NOMO-1 treated with dmso at 0.1 percent for 144 hours (cell line): ENCODE measurements around the gene ZSWIM6.

ENCODE experiments used
- DNase-seq: peaks from one replicate; lab custom pipeline; 2025; ENCODE audit not compliant: unreplicated experiment; lab: John Stamatoyannopoulos, UW

Gene ZSWIM6

DNA sequence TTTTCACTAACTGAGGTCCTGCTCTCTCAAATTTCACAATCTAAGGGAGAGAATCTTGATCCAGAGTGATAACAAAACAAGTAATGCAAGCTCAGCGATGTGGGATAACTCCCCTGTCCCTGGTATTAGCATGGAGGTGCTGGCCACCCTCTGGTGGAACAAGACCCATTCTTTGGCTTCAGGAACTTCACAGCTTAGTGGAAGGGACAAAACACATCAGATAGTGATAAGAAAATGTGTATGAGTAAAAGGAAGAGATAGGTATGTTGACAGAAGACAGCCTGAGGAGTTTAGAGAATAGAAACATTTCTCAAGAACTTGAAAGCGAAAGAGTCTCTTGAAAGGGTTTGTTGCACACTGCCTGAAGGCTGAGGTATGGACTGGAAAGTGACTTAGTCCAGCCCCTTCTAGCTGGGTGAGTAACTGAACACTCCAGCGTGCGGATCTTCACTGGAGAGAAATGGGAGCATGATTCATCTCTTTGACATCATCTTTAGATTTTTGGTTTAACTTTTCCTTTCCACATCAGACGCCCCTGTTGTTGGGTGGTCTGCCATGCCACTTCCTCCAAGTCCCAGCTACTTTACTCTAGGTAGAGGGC is 25.4 kb upstream of the ZSWIM6 start:
- DNase-seq: no peak

DNA sequence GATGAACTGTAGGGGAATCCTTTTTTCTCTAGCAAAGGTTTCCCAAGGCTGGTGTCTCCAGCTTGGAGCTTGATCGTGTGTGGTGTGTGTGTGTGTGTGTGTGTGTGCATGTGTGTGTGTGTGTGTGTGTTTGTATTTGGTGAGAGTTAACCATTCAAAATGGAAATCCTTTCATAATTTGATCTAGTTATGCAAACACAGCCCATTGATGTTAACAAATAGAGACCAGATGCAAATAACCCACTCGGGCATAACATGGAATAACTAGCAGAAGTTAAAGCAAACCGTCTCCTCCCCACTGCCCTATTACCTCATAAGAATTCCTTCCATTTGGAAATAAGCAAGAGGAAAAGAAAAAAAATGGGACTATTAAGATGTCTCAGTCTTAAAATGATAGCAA is 24.9 kb upstream of the ZSWIM6 start:
- DNase-seq: no peak

DNA sequence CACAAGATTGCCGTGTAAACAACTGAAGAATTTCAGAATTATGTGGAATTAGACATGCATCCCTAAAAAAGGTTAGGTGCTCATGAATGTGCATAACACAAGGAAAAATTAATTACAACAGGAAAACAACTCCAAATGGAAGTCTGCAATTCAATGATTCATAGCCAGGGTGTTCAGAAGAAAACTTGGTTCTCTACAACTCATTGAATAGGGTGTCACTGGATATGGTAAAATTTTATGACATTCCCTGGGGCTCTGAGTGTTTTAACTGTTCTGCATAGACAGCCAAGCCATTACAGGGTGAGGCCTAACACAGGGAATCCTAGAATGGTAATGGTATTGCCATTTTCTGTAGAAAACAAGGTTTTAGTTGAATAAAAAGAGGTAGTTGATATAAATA is 24.4 kb upstream of the ZSWIM6 start:
- DNase-seq: no peak

DNA sequence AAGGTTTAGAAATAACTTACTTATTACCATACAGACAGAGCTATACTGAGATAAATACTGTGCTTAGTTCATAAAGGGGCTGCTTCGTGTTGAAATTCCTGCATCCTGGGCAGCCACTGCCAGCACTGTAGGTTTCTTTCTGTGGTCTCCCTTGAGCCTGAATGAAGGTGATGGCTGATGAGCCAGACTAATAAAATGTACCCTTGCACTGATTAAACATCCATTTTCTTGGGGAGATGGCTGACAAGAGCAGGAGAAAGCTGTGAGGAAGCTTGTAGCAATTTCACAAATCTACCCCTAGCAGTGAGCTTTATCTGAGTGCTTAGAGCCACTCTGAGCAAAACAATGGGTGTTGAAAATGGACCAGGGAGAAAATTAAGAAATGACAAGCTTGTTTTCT is 23.3 kb upstream of the ZSWIM6 start:
- DNase-seq: no peak

DNA sequence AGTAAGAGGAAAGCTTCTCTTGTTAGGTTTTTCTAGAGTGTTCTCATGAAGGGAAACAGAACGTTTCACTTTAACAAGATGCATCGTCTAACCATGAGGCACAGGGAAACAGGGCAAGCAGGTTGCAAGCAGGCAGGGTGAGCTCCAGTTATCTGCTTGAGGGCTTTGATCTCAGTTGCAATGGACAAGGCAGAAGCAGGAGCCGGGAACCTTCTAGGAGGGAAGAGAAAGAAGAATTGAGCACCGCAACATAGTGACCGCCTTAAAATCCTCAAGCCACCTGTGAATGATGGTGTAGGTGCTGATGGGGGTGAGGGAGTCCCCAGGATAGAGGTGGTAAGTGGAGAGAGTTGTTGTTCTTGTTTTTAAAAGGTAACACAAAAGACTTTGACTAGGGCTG is 22.9 kb upstream of the ZSWIM6 start:
- no peak for DNase-seq

DNA sequence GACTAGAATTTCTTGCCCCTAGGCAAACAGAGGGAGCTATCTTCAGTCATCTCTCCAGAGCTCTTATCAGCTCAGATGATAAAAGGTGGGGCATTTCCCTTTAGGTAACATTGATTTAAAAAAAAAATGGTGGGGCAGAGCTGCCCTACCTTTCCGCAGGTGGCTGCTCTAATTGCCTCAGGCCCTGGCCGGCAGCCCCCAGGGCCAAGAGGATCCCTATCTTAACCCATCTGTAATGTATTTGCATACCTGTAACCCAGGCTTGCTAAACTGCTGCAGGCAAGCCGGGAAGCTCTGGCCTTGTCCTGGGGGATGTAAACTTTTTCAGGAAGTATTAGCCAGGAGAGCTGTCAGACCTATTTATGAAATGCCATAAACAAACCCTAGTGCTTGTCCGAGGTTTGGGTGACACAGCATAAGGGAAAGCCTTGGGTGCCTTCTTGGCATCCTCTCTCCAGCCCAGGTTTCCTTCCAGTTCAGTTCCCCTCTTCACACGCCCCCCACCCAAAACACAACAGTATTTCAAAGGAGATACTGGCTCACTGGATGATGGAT is 20.9 kb upstream of the ZSWIM6 start:
- DNase-seq: no peak

DNA sequence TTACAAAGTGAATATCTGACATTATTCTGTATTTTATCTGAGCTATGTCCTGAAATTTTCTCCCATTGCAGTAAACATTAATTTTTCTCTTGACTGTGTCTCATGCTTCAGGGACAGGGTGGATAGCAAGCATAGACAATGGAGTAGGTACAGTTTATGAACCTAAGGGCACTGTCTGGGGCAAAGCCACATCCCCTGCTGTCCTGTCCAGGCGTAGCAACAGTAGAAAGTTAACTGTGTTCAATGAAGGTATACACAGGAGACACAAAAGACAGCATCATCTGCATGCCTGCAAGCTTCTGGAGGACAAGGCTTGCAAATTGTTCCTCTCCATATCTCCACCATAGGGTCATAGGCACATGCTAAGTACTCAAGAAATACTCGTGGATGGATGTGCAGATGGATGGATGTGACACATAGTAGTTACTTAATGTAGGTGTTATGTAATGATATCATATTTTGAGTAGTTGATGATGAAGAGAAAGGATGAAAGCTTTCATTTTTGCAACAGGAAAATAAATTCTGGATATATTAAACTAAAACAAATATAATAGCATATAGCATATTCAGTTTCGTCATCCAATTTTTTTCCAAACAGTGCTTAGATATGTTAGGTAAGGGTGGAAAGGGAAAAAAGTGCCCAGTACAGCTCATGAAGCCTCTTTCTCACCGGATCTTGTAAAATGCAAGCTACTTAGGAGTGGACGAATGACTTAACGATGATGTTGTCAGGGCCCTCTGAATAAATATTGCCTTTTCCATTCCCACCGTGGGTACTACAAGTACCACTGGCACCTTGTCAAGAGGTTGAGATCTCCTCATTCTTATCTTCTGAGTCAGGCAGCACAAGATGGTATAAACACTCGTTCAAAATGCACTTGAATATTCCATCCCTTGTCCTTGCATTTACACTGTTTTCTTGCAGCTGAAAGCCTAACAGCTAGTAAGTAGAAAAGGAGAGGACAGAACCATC is 19.9 kb upstream of the ZSWIM6 start:
- DNase-seq: no peak

DNA sequence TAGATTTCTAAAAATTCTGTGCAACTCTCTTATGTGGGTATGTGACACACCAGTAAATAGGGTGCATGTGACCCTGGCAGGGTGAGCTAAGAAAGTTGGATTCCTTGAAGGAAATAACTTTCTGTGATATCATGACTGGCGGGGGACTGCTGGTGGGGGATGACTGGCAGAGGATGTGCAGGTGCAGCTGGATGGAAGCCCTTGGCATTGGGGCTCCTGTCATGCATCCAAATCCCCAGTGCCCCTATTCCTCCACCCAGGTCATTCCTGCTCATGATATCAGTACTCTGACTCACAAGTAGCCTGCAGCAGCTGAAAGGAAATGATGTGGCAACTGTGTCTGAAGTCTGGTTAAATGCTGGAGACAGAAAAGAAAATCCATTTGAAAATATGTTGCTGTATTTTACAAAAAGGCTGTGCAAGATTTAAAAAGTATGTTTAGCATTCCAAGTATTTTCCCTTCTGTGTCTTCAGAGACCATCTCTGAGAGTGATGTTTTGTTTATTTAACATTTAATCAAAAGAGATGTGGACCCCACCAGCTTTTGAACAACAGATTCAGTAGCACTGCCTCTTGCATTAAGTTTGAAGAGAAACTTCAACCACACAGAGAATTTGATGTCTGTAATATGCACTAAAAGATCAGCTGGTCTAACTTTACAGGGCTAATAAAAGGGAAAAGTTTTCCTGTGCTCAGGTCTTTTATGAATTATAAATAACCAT is 17.9 kb upstream of the ZSWIM6 start:
- peak; percentile 31 for DNase-seq

DNA sequence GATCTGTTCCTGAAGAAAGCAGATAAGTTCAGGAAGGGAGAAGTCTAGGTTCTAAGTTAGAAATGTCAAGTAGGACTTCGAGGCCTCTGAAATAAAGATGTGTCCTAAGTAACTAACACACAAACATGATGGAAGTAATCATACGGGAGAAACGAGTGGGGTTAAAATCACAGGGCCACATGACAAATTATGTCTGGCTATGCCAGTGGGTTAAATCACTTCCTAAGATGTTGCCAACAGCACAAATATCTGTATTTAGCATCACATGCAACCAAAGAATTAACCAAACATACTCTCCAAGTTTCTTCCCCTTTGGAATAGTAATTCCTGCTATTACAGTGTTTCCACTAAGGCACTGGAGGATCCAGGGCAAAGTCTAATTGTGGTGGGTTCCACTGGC is 13.7 kb upstream of the ZSWIM6 start:
- DNase-seq: no peak

DNA sequence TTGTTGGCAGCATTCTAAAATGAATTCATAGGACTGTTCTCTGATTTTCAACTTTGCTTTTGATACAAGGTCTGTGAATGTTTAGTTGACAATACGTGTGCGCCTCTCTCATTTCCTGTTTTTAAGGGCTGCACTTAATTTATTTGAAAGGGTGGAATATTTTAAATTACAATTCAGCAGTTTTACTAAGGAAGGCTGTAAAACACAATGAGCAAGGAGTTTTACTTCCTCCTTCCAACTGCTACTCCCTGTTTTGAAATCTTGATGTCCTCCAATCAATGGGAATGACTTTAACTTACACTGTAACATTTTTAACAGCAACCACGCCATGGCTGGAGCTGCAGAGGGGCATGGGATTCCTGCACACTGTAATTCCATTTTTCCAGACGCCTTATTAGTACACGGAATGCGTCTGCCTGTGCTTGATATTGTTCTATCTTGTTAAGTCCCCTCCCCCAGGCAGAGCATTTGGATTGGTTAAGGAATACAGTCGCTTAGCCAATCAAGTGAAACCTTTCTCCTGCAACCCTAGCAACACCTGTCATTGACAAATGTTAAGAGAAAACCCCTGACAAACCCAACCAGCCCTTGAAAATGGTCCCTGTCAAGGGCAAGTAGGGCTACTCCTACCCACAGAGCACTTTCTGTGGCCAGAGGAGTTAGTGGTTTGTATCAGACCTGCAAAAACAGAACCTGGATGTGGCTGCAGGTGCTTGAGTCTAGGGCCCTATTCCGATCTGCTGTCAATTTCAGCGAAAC is 12.5 kb upstream of the ZSWIM6 start:
- DNase-seq: peak; percentile 79

DNA sequence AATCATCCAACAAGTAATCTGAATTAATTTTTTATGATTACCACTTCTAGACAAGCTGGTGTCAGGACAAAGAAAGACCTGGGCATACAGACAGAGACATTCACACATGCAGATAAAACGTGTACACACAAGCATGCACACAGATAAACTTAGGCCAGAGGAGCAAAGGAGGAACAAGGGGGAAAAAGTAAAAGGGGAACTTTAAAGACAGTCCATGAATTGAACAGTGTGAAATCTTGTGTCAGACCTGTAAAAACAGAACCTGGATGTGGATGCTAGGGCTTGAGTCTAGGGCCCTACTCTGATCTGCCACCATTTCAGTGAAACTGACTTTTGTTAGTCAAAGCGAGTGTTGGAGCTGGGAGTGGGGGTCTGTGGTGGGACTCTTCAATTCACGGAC is 11.2 kb upstream of the ZSWIM6 start:
- DNase-seq: peak; percentile 62

DNA sequence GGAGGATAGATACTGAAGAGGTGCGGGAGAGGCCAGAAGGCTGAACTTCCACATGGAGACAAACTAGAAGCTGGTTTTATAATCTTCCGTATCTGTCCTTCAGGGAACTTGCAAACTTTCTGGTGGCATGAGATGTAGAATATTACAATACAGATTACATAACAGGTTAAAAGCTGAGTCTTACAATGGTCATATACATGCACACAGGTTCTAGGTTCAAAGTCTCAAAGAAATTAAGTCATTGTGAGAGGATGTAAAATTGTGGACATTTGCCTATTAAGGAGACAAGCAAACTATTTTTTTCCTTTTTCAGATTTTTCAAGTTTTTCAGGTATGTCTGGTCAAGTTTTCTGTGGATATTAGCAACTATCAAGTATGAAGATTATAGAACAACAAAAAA is 10.4 kb upstream of the ZSWIM6 start:
- DNase-seq: no peak

DNA sequence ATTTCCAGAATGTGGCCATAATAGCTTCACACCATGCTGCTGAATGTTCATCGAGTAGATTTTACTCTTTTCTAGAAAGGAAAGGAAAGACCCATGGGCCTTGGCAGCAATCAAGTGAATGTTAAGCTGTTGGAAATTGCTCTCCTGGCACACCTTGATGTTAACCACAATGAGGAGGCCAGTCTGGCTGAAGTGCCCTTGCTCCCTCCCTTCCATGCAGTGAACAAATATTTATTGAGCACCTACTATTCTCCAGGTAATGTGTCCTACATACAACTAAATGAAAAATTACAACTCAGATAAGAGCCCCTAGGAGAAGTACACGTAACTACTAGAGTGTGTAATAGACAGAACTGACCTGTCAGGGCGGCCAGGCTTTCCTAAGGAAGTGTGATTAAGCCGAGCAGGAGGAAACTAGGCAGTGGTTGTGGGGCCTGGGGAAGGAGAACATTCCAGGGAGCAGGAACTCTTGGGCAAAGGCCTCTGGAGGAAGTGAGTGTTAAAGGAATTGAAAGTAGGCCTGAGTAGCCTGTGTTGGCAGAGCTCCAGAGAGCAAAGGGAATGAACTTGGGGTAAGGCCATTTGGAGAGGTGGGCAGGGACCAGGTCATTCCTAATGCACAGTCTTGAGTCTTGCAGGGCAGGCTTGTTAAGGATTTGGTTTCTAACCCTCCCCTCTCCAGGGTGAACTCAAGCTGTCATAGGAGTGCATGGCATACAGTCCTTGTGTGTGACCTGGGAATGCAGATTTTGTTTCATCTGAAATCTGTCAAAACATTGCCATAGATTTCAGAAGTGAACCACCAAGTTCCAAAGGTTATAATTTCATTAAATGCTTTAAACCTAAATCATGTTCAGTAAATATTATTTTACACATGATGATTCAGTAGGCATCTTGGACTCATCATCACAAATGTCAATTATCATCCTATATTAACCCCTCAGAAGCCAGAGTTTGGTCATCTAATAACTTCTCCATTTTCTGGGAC is 9.0 kb upstream of the ZSWIM6 start:
- no peak for DNase-seq

DNA sequence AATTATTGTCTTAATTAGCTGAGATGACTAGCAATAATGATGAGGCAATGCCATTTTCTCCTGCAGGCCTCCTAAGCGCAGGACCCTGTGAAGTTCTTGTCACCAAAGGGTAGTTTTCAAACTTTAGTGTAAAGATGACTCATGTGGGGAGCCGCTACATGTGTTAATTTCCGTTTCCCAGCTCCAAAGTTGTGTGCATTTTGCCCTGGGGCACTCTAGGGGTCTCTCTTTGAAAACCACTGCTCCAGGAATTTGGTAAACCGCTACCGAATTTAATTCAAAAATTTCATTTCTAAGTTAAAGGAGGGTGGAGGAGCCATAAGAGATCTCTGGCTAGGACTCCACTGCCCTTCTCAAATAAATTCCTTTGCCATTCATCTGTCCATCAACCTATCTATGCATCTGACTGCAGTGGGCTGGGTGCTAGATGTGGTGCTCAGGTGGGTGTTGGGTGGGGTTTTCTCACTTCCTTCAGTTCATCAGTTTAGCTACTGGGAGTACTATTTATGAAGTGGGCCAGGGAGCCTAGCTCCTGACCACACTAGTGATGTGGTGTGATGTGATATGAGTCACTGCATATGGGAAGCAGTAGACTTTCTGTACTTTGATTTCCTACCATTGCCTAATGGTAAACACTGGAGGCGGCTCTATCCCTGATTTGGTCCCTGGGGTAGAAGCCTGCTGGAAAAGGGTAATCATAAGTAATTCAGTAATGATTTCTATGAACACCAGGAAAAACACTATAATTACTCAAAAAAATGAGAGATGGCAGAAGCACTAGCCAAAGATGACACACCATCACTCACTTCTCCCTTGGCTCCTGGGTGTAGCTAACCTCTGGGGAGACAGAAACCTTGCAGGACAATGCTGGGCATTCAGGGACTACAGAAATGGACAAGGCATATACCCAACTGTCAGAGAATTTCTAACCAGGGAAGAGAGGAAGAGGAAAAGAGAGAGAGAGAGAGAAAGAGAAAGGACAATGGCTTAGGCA is 4.0 kb upstream of the ZSWIM6 start:
- peak; percentile 24 for DNase-seq

DNA sequence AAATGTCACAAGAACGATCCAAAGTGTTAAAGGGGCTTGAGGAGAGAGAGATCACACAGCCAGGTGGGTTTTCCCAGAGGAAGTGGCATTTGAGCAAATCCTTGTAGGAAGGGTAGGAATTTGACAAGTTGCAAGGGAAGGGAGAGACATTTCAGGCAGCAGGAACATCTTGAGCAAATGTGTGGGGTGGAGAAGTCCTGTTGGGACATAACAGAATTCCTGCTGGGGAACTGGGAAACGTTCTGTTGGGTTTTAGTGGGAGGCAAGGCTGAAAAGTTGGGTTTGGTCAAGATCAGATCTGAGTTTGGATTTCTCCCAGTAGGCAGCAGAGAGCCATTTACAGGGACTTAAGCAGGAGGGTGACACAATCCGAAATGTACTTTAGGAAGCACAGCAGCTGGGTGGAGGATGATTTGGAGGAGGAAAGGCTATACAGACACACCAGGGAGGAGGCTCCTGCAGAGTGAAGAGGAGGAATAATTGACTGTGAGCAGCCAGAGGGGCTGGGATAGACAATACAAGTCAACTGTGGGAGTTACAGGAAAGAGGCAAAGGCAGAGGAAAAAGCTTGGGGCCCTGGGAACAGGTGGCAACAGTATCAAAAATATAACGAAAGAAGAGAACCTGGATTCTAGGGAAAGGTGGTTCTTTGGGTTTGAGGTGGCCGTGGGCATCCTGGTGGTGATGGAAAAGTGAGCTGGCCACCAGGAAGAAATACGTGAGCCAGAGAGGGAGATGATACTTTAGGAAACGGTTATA is 3.1 kb upstream of the ZSWIM6 start:
- no peak for DNase-seq

DNA sequence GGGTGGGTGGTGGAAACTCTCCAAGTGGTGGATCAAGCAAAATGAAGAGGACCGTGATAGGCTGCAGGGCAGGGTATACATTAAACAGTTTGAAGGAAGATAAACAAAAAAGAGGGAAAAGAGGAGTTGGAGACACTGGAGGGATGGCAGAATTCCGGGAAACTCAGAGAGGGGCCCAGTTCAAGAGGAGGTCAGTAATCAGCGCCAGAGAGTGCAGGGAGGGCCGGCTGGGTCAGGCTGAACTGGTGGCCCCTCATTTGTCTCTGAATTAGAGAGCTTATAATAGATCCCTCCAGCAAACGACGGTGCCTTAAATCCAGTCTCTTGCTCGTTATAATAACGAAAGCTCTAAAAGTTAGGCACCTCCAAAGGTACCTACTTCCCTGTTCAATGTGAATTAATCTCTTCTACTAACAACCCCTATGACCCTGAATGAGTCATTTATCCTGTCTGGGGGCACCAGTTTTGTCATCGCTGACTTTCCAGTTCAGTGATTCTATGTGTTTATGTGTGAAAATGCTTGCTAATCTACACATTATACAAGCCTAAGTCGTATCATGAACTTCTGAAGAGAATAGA is 2.4 kb upstream of the ZSWIM6 start:
- DNase-seq: peak; percentile 32

DNA sequence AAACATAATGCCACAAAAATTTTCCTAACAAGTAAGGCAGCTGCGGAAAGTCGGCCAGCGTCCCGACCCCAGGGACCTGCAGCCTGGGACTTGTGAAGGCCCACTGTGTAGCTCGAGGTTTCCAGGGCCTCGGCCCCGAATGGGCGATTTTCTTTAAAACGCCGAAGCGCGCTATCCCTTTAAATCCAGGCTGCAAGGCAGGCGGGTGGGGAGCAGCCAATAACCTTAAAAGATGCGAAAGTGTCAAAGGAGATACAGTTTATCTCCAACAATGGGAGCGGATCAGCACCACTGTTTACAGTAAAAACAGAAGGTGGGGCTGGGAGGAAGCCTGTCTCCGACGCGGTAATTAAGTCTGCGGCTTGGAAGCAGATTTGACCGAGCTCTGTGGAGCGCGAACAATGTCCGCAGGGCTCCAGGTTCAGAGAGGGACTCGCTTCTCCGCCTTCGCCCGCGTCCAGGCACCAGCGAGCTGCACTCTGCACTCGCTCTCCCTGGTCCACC is 1.7 kb upstream of the ZSWIM6 start:
- DNase-seq: peak; percentile 40
